ENCODE results near the gene TMEM229B.

Gene TMEM229B

DNA sequence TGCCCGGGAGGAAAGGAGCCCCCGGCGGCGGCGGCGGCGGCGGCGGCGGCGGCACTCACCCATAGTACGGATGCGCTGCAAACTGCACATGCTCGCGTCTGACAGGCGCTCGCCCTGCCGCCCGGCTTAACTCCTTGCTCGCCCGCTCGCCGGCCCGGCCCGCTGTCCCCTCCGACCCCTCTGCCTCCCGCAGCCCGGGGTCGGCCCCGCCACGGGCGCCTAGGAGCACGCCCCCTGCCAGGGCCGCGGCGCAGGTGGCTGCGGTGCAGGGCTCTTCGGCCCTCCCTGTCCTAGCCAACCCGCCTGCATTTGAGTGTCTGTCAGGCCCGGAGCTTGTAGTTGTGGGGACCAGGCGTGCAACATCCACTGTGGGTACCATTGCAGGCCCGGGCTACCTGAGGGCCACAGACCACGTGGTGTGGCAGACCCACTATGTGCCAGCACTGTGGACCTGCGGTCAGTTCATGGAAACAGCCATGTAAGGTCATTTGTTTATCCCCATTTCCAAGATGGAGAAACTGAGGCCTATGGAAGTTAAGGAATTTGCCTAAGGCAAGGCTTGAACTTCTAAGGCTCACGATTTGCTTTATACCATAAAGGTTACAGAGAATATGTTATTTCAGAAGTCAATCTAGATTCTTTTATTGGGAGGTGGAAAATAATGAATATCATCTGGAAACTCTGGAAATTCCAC is 27.0 kb upstream of the TMEM229B start:
- DNase-seq (ENCODE audit: low read depth in 2 of 2) = peak; percentile 16 to 19

DNA sequence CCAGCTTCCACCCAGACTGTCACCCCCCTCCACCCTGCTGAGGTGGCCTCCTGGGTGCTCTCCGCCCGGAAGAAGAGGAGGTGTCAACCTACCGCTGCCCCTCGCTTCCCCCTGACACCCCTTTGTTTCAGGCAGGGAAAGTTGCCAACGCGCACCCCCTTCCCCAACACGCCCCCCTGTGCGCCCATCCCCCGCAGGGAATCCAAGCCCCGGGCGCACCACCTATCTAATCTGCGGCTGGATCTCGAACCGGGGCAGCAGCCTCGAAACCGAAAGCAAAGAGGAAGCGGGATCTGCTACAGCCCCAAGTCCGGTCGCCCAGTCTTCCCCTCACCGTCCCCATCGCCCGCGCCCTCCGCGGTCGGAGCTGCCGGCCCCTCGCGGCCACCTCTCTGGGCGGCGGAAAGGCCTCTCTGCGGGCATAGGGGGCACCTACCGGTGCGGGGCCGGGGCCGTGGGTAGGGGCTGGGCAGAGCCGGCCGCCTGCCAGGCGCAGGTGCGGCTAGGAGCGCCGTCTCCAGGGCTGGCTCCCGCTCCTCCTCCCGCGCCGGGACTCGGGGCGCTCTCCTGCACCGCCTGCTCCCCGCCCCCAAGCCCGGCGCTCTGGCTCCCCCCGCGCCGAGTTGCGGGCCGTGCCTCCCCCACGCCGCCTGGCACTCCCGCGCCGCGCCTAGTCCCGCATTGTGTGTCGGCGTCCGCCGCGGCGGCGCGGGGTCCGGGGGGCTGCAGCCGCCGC is 26.3 kb upstream of the TMEM229B start:
- peak; percentile 6 to 15 for DNase-seq (ENCODE audit: low read depth in 2 of 2)

DNA sequence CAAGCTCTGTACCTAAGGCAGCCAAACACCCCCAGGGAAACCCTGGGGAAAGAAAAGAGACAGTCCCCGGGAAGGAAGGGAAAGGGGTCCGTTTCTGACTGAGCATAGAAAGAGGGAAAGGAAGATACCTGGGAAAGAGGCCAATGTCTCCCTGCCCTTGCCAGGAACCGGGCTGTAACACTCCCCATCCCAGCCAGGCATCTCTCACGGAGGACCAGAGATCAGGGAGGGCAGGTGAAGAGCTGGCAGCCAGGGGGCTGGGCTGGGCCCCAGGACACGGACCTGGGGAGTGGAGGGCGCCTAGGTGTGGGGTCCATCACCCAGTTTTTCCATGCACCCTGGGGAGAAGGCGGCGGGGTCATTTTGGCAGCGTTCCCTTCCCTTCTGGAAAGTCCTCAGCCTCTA is 25.7 kb upstream of the TMEM229B start:
- DNase-seq (ENCODE audit: low read depth in 2 of 2) = no peak

DNA sequence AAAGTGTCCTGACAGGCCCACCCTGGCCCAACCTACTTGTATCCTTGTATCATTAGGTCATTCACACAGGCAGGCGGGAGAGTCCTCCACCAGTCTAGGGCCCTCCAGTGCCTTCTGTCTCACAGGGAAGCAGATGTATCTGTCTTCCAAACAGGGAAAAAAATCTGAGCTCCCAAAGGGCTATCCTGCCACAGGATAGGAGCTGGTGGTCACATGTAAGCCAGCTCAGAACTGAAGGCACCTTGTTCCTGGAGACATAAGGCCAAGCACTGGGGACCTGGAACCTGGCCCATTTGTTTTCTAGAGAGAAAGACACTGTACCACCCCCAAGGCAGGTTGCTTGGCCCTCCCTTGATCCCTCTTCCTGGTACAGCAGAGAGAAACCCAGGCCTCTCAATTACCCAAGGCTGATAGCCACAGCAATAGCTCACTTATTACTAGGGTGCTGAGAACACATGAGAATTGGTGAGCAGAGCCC is 25.1 kb upstream of the TMEM229B start:
- no peak for DNase-seq (ENCODE audit: low read depth in 2 of 2)

DNA sequence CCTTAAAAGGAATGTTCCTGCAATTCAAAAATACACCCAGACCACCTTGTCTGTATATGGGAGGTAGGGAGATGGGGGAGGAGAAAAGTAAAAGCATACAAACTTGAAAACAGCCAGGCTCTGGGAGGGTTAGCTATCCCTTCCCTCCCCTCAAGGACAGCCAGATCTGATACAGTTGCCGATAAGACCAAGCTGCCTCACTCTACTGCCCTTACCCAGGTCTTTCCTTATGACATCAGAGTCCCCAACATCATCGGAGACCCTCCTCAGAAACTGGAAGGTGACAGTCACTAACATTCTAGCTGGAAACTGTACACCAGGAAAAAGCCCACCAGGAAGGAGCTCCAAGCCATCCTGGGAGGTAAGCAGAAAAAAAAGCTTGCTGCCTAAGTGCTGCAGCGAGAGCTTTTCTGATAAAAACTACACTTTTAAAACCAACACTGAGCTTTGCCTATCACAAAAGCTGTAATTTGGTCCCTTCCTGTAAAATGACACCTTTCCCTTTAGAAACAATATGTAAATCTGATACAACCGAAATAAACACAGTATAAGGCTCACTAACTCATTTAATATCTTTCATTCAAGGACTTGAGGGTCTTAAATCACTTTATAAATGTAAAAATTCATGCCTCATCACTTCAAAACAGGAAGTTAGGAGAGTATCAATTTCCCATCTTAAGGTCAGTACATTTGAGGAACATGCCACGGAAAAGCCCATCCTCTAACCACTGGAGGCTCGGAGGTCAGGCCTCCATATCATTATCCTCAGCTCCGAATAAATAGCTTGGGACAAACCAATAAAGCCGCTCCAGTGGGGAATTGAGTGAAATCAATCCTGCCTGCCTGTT is 24.2 kb upstream of the TMEM229B start:
- no peak for DNase-seq (ENCODE audit: low read depth in 2 of 2)

DNA sequence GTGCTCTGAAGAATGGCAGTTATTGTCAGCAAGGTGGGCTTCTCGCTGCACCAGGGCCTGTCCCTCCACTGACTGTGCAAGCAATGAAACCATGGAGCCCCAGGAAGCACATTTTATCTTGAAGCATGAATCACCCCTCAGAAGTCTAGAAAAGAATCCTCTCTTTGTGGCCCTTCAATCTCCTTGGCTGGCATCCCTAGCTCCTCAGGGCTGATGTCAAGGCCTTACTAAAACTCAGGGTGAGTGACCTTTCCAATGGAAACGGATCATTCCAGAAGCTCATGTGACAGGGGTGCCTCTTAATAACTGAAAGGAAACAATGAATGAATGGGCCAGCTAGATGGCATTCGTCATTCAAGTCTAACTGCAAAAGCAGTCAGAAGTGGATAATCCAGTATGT is 22.3 kb upstream of the TMEM229B start:
- no peak for DNase-seq (ENCODE audit: low read depth in 2 of 2)

DNA sequence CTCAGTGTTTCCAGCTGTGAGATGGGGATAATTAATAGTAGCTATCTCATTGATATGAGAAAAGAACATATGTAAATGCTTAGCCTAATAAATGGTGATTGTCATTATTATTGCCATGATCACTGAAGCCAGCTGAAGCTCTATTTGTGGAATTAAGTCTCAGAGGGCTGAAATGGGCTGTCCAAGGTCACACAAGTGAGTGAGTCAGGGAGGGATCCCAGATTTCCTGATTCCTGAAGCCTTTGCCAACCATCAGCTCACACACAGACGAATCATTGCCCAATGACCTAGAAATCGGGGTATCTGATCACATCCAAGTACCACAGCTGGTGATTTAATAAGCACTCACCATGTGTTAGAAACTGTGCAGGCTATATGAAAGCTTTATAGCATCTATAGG is 21.6 kb upstream of the TMEM229B start:
- no peak for DNase-seq (ENCODE audit: low read depth in 2 of 2)

DNA sequence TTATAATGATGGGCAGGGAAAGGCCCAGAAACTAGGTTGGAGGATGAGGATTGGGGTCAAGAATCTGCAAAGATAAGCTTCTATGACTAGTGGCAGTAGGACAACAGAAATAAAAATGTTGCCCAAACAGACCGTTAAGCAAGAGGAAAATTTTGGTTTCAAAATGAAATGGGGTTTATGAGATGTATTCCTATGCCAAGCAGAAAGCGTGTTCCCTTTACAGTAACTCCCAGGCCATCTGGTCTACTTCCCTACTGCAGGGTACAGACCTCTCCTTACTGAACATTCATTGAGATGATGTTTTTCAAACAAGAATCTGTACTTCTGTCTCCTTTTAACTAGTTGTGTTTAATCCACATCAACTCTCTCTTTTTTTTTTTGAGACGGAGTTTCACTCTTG is 20.4 kb upstream of the TMEM229B start:
- DNase-seq (ENCODE audit: low read depth in 2 of 2) = no peak

DNA sequence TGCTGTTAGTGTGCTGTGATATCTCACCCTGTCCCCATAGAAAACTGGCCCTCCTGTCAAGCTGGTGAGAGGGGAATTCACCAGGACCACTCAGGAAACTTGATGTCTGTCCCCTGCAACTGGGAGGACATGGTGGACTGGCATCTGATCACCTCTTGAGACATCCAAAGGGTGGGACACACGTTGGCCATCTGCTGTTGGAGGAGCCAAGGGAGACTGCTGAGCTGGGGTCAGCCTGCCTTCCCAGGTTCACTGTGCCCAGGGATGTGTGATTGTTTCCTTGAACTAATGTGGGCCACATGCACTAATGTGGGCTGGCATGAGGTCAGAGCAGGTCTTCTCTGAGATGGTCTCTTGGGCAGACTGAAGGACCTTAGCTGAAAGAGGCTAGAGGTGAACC is 16.7 kb upstream of the TMEM229B start:
- no peak for DNase-seq (ENCODE audit: low read depth in 2 of 2)

DNA sequence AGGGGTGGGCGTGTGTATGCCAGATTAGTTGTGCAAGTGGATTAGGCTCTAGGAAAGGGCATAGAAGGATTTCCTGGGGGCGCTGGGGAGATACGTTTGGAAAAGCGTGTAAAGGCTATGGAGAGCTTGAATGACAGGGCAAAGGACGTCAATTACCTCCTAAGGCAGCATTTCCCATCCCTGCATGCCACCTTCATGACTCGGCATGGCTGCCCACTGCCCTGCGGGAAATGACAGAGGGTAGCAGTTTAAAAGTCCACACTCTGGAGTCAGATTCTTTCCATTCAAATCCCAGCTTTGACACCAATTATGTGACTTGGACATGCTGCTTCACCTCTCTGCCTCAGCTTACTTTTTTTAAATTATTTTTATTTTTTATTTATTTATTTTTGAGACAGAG is 14.8 kb upstream of the TMEM229B start:
- DNase-seq (ENCODE audit: low read depth in 2 of 2) = no peak

DNA sequence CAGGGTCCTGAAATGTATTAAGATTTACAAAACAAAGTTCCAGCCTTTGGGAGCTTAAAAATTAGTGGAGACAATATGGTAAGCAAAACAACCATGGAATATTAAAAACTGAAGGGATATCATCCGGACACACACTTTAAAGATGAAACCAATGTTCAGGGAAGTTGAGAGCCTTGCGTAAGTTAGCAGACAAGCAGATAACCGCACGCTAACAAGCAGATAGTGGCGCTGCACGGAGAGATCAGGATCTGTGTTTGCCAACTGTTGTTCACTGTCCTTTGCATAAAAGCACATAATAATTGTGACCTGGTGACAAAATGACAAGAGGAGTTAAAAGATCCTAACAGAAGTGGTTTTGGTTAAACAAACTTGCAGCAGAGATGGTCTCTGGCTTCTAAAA is 14.3 kb upstream of the TMEM229B start:
- DNase-seq (ENCODE audit: low read depth in 2 of 2) = no peak

DNA sequence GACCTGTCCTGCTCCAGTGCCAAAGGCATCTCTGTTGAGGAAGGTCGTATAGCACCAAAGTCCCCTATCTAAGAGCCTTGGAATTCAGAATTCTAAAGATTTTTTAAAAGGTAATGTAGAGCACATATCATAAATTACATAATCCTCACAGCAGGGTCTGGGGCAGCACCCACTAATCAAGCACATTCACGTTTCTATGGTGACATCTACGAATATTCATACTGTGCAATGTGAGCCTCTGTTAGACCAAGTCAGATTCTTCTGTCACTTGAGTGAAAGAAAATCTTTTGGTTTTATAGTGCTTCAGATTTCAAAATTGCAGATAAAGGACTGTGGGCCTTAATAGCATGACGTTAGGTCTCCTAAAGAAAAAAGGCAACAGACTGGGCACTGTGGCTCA is 13.1 kb upstream of the TMEM229B start:
- no peak for DNase-seq (ENCODE audit: low read depth in 2 of 2)

DNA sequence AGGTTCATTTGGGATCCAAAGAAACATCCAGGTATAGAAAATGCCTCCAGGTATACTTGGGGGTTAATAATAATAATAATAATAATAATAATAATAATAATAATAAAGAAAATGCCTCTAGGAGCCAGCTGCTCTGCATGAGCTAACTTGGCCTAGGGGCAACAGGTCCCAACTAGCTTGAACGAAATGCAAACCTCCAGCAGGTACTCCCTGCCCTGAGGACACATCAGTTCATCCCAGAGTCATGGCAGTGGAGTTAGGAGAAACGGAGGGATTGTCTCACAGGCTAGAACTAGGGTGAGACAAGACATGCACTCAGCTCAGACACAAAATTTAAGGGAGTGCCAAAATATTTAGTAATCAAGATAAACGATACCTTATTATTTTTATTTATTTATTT is 12.5 kb upstream of the TMEM229B start:
- DNase-seq (ENCODE audit: low read depth in 2 of 2) = no peak

DNA sequence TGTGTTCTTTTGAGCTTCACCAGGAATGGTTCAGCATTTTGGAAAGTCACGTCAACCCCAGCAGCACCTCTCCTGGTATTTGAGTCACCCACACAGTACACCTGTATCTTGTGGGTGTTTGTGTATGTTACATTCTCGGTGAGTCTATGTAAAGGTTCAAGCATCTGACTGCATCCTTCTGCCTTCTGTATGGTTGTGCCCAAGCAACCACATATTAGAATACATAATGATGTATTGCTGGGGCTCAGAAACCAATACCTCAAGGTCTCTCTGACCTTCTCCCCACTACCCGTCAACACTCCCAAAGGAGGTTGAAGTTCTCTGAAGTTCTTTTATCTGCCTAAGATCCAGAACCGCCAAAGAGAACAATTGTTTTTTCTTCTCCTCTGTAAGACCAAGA is 9.2 kb upstream of the TMEM229B start:
- DNase-seq (ENCODE audit: low read depth in 2 of 2) = no peak

DNA sequence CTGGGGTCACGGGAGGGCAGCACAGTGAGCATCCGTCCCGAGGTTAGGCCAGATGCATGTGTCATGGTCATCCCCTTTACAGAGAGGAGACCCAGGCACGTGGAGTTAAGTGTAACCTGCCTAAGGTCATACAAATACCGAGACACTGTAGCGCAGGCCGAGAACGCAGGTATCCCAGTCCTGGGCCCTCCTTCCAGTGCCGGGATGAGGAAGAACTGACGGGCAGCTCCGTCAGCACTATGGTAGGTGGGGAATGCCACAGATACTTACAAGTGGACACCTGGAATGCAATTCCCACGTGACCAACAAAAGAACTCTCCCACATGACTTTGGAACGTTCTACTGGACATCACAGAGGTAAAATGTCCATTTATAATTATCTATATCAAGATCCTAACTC is 8.7 kb upstream of the TMEM229B start:
- no peak for DNase-seq (ENCODE audit: low read depth in 2 of 2)

DNA sequence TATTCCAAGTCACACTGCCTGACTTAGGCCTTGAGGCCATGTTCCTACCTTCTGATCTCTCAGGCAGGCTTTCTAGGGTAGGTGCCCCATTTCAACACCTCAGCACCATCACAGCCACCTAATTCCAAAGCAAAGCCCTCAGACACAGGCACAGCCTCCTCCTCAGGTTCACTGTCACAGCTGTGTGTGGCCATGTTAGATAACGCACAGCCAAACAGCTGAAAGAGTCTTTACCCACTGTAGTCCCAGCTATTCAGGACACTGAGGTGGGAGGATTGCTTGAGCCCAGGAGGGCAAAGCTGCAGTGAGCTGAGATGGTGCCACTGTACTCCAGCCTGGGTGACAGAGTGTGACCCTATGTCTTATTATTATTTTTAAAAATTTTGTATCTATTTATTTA is 7.3 kb upstream of the TMEM229B start:
- no peak for DNase-seq (ENCODE audit: low read depth in 2 of 2)

DNA sequence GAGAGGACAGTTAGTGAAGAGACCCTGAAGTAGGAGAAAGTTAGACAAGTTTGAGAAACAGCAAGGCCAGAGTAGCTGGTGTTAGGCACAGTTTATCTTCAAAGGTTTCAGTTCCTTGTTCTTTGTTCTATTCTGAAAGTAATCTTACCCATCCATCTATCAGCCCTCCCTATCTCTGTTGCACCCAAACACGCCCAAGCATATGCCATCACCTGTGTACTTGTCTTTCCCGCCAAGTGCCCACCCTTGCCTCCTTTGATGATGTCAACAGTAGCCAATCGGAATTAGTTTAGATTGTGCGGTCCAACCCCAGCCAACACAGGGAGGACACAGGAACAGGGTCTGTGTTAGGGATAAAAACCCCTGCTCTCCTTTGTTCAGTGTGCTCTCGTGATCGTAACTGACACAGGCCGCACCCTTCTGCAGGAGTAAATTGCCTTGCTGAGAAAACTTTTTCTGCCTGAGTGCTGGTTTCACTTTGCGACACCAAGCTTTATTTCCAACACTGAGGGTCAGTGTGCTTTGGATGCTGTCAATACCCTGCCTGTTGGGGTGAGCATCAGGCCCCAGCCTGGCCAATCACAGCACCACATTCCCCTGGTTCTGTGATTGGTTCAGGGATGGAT is 4.7 kb upstream of the TMEM229B start:
- no peak for DNase-seq (ENCODE audit: low read depth in 2 of 2)

DNA sequence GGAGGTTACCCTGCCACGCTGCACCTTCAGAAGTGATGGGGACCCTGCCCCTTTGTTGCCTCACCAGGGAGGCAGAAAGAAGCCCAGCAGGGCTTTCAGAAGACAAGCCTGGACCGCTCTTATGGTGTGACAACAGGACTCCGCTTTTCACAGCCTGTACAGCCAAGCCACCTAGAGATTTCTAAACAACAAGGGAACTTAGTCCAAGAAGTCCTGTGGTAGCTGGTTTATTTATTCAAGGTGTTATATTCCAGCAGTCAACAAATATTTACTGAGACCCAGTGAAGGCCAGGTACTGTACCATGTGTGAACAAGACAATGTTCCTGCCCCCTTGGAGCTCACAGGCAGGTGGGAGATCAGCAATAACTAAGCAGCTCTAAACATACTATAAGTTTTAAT is 4.0 kb upstream of the TMEM229B start:
- DNase-seq (ENCODE audit: low read depth in 2 of 2) = no peak

DNA sequence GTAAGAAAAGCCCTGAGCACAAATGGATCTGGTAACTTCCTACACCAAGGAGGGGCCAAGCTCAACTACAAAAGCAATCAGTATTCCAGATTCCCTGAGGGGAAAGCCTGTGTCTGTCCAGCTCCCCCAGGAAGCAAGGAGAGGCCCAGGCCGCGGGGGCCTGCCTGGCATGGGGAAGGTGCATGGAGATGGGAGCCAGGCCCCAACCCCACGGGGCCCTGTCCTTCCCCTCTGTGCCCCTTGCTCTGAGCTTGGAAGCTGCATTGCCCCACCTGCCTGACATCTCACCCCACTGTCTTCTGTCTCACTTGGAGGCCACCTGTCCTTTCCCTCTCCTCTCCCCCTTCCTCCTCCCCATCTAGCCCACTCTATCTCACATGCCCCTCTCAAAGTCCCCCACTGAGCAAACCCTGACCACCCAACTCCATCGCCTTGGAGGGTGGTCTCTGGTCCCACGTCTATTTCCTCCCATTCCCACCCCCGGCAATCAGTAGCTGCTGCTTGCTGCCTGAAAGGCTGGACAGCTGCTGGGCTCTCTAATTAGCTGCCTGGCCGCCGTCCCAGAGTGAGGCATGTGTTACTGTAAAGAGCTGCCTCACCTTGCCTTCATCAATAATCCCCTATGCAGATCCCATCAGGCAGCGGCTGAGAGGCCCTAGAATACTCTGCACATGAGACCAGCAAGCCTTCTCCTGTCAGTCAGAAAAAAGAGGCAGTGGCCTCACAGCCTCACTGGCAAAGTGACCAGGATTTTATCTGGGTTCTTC is 3.4 kb upstream of the TMEM229B start:
- DNase-seq (ENCODE audit: low read depth in 2 of 2) = no peak

DNA sequence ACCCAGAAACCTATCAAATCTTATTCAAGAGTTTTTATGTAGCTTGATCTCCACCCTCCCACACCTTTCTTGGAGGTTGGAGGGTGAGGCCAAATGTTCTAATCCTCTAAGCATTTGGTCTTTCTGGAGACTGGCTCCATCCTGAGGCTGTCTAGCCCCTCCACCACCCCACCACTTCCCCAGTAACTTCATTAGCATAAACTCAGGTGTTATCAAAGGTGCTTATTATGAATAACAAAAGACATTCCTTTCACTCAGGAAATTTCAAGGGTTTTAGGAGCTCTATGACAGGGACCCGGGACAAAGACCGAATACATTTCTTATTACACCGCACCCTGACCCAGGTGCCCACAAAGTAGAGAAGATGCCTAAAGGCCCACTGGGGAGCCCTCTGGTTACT is 2.8 kb upstream of the TMEM229B start:
- DNase-seq (ENCODE audit: low read depth in 2 of 2) = no peak

DNA sequence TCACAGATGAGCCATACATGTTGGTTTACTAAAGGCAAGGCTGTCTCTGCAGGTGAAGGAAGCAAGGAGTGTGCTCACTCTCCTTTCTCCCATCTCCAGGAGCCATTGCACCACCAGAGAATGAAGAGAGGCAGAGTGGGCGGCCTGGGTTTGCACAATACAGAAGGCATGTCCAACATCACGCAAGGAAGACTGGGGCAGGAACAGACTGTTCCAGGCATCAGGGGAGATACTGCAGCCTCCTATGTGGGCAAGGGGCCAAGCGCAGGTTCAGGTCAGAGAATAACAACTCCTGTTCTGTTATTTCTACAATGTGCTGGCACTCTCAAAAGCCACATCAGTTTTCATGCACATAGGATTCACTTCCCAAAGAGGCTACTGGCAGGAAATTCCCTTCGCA is 1.7 kb upstream of the TMEM229B start:
- DNase-seq (ENCODE audit: low read depth in 2 of 2) = no peak

Measured in stimulated activated CD4-positive, alpha-beta T cell treated with anti-CD3 and anti-CD28 coated beads, Interleukin-4, amount 100 ng/mL, for 48 hours (primary cell).